A549 (cell line): ENCODE data around the gene SMARCA4.

Experiments used
- CTCF ChIP-seq: fragments of >200 bp; sonication (Bioruptor Twin); formaldehyde crosslinking; IDR thresholded peaks from 3 replicates; pipeline ENCODE4 v1.5.1; 2016
- EP300 ChIP-seq, 2 experiments: fragments of >200 bp; sonication (Bioruptor Twin); formaldehyde crosslinking; IDR thresholded peaks; 2 replicates in 1 of 2; 3 replicates in 1 of 2; pipeline ENCODE4 v1.6.1; 2016 to 2017
- HMGXB4 ChIP-seq: fragments of 250-450 bp; sonication (Bioruptor Pico); IDR thresholded peaks from 2 replicates; pipeline ENCODE4 v1.5.0; 2021; ENCODE audit warnings: mild to moderate bottlenecking, moderate library complexity, borderline replicate concordance
- JUN ChIP-seq, 2 experiments: fragments of >200 bp; sonication (Bioruptor Twin); formaldehyde crosslinking; IDR thresholded peaks; 2 replicates in 1 of 2; 3 replicates in 1 of 2; pipeline ENCODE4 v1.6.1; 2016 to 2017
- MAX ChIP-seq: IDR thresholded peaks from 2 replicates; pipeline ENCODE4 v1.6.1; 2012
- POLR2A ChIP-seq: IDR thresholded peaks from 2 replicates; pipeline ENCODE4 v1.6.1; 2012; ENCODE audit warnings: mild to moderate bottlenecking, low read length
- POLR2AphosphoS2 ChIP-seq: conservative IDR thresholded peaks from 2 replicates; pipeline ENCODE4 v1.6.1; 2012; ENCODE audit warnings: low read length, improper control_type of control experiment, inconsistent platforms
- TF ChIP-seq, protein P1 (sequence below): fragments of 200-600 bp; sonication (generic); IDR thresholded peaks from 2 replicates; pipeline ENCODE4 v1.6.1; 2016; ENCODE audit warnings: antibody characterized with exemption, mild to moderate bottlenecking, moderate library complexity

GRCh38 chr19:10985502-10985901 lies 24.7 kb downstream of the SMARCA4 start:
- TF ChIP-seq EP300 (IDR thresholded peaks at IDR 0.05) (no peak), CTCF (no peak), JUN (IDR thresholded peaks at IDR 0.05) (no peak), MAX (no peak), POLR2A (no peak), HMGXB4 (CRISPR knock-in tag) (no peak), POLR2AphosphoS2 (no peak)
- TF ChIP-seq, protein P1, sequence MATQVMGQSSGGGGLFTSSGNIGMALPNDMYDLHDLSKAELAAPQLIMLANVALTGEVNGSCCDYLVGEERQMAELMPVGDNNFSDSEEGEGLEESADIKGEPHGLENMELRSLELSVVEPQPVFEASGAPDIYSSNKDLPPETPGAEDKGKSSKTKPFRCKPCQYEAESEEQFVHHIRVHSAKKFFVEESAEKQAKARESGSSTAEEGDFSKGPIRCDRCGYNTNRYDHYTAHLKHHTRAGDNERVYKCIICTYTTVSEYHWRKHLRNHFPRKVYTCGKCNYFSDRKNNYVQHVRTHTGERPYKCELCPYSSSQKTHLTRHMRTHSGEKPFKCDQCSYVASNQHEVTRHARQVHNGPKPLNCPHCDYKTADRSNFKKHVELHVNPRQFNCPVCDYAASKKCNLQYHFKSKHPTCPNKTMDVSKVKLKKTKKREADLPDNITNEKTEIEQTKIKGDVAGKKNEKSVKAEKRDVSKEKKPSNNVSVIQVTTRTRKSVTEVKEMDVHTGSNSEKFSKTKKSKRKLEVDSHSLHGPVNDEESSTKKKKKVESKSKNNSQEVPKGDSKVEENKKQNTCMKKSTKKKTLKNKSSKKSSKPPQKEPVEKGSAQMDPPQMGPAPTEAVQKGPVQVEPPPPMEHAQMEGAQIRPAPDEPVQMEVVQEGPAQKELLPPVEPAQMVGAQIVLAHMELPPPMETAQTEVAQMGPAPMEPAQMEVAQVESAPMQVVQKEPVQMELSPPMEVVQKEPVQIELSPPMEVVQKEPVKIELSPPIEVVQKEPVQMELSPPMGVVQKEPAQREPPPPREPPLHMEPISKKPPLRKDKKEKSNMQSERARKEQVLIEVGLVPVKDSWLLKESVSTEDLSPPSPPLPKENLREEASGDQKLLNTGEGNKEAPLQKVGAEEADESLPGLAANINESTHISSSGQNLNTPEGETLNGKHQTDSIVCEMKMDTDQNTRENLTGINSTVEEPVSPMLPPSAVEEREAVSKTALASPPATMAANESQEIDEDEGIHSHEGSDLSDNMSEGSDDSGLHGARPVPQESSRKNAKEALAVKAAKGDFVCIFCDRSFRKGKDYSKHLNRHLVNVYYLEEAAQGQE = no peak
